Measurements from ENCODE around the gene TUFM. TPM values are rescaled to one million over a fixed set of nuclear protein-coding genes. Genes with fewer than 3 reads are reported as not detected.
"Not testable (repeated sequence)": the region's sequence is repeated elsewhere in the genome, so short reads cannot be mapped to it uniquely, and the experiment has no call there.

TUFM gene
- total RNA-seq, 3 donors from 2014 or later, result 97.9 to 103 (median 98.4) TPM

DNA sequence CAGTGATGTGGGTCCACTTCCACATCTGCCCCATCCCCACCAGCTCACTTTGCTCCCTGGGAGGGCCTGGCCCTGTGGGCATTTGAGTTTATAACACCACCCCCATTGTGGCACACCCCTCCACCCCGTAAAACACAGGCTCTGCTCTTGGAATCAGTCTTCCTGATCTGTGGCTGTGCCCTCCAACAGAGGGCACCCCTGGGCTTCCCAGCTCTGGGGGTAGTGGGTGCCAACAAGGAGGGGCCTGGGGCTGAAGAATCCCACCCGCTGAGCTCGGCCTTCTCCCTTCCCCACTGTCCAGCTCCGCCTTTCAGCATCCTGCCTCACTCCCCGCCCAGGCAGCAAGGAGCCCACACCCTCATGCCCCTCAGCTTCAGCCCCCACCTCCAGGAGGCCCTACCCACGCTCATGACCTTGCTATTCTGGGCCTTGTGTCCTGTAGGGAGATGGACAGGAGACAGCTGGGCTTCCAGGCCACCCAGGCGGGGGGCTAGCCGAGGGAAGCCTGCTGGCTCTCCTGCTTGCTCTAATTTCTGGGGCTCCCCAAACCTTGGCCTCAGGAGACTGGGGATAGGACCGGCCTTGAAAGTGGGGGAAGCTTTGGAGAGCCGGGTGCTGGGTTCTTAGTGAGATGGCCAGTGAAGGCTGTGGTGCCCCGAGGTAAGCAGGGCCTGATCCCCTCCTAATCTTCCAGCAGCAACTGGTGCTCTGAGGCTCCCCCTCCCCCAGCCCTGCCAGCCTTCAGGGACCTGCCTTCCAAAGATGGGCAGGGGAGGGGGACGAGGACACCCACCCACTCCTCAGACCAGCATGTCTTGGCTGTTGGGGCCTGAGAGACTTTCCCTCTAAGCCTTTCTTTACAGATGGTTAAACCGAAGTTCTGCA is 29.2 kb upstream of the TUFM start:
- no peak for DNase-seq (ENCODE audit: low spot score in 2 of 2)
- H3K27me3 ChIP-seq, result no peaks in the 10 kb centered on the region
- H3K4me3 ChIP-seq, result no peak overlapping the region
- TF ChIP-seq POLR2A (IDR thresholded peaks at IDR 0.05) (no peak), CTCF (IDR thresholded peaks at IDR 0.05) (no peak)
- H3K36me3 ChIP-seq, result no peaks in the 10 kb centered on the region
- peaks cover 0 to 4% of the 10 kb centered on the region in 2 donors for H3K4me1 ChIP-seq
- intact Hi-C loops (cut with DNase I; ENCODE audit: low total_unique reads), result no loop called here
- no peaks in the 10 kb centered on the region for H3K9me3 ChIP-seq
- H3K27ac ChIP-seq, result no peak overlapping the region

GRCh38 chr16:28874406-28874805 is 28.3 kb upstream of the TUFM start:
- Histone ChIP-seq H3K27ac (no peak overlapping the region), H3K4me3 (no peak overlapping the region), H3K36me3 (peaks cover 6% of the 10 kb centered on the region), H3K9me3 (no peaks in the 10 kb centered on the region), H3K27me3 (no peaks in the 10 kb centered on the region), H3K4me1 (peaks cover 0 to 4% of the 10 kb centered on the region in 2 donors)
- intact Hi-C loops (cut with DNase I; ENCODE audit: low total_unique reads), result no loop called here
- DNase-seq (ENCODE audit: low spot score in 2 of 2), result no peak
- TF ChIP-seq POLR2A (IDR thresholded peaks at IDR 0.05), result no peak
- TF ChIP-seq POLR2AphosphoS5 (IDR thresholded peaks at IDR 0.05), result no peak
- no peak for TF ChIP-seq CTCF (IDR thresholded peaks at IDR 0.05)

DNA sequence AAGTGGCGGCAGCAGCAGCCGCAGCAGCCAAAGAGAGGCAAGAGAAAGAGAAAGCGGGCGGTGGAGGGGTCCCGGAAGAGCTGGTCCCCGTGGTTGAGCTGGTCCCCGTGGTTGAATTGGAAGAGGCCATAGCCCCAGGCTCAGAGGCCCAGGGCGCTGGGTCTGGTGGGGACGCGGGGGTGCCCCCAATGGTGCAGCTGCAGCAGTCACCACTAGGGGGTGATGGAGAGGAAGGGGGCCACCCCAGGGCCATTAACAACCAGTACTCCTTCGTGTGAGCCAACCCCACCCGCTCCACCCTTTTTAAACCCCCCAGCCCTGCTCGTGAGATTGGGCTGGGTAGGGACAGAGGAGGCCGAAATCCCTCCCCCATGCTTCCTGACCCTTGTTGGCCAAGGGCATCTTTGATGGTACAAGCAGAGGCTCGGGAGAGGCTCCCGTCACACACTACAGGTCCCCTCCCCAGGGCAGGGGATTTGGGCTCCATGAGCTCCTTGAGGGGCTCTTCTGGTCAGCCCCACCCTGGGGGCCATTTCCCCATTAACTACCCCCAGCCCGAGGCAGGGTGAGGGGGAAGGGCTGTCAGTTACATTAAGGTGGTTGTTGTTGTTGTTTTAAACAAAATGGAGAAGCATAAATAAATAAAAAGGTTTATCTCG is 27.5 kb upstream of the TUFM start:
- no peaks in the 10 kb centered on the region for H3K4me1 ChIP-seq
- DNase-seq (ENCODE audit: low spot score in 2 of 2), result no peak
- TF ChIP-seq POLR2AphosphoS5 (IDR thresholded peaks at IDR 0.05) (no peak), CTCF (IDR thresholded peaks at IDR 0.05) (peak in 2 of 3 donors; percentile 26 to 36)
- H3K27ac ChIP-seq, result no peak overlapping the region
- H3K36me3 ChIP-seq, result peaks cover 6% of the 10 kb centered on the region
- H3K27me3 ChIP-seq, result no peaks in the 10 kb centered on the region
- intact Hi-C loops (cut with DNase I; ENCODE audit: low total_unique reads), result no loop called here
- no peak overlapping the region for H3K4me3 ChIP-seq
- H3K9me3 ChIP-seq, result no peaks in the 10 kb centered on the region

GRCh38 chr16:28872952-28873351 is 26.8 kb upstream of the TUFM start:
- Histone ChIP-seq H3K27me3 (no peaks in the 10 kb centered on the region), H3K36me3 (peaks cover 6% of the 10 kb centered on the region), H3K9me3 (no peaks in the 10 kb centered on the region), H3K4me3 (no peak overlapping the region), H3K27ac (no peak overlapping the region), H3K4me1 (no peaks in the 10 kb centered on the region)
- intact Hi-C loops (cut with DNase I; ENCODE audit: low total_unique reads), result no loop called here
- TF ChIP-seq POLR2A (IDR thresholded peaks at IDR 0.05) (no peak), POLR2AphosphoS5 (IDR thresholded peaks at IDR 0.05) (no peak), CTCF (IDR thresholded peaks at IDR 0.05) (no peak)
- no peak for DNase-seq (ENCODE audit: low spot score in 2 of 2)

- Histone ChIP-seq H3K36me3 (peaks cover 6% of the 10 kb centered on the region), H3K9me3 (no peaks in the 10 kb centered on the region), H3K4me3 (no peak overlapping the region), H3K4me1 (no peaks in the 10 kb centered on the region), H3K27me3 (no peaks in the 10 kb centered on the region), H3K27ac (no peak overlapping the region)
- DNase-seq (ENCODE audit: low spot score in 2 of 2), result no peak
- TF ChIP-seq POLR2A (IDR thresholded peaks at IDR 0.05), result no peak
- intact Hi-C loops (cut with DNase I; ENCODE audit: low total_unique reads), result no loop called here
These were observed 23.1 kb upstream of the TUFM start for GRCh38 chr16:28869201-28869600.

GRCh38 chr16:28867646-28868045 is 21.5 kb upstream of the TUFM start:
- H3K9me3 ChIP-seq; H3K36me3 ChIP-seq; H3K4me1 ChIP-seq; H3K4me3 ChIP-seq; DNase-seq (ENCODE audit: low spot score in 2 of 2); H3K27ac ChIP-seq; H3K27me3 ChIP-seq; intact Hi-C loops (cut with DNase I; ENCODE audit: low total_unique reads): not testable (repeated sequence)
